GM12891 (cell line): ENCODE measurements around the gene GATD1.

Source experiments
- PAX5 ChIP-seq: IDR thresholded peaks from 2 replicates; pipeline ENCODE4 v1.6.1; 2011; ENCODE audit warnings: low read length, moderate library complexity, mild to moderate bottlenecking; ENCODE audit not compliant: insufficient read depth, severe bottlenecking
- POLR2A ChIP-seq: IDR thresholded peaks from 2 replicates; pipeline ENCODE4 v1.6.1; 2011; ENCODE audit warnings: low read depth, low read length, control low read depth
- POLR2AphosphoS5 ChIP-seq: IDR thresholded peaks from 2 replicates; pipeline ENCODE4 v1.6.1; 2011; ENCODE audit warnings: low read depth, low read length, control low read depth
- SPI1 ChIP-seq: IDR thresholded peaks from 2 replicates; pipeline ENCODE4 v1.6.1; 2011; ENCODE audit warnings: low read depth, low read length, control low read depth
- TAF1 ChIP-seq: IDR thresholded peaks from 2 replicates; pipeline ENCODE4 v1.6.1; 2011; ENCODE audit warnings: low read depth, low read length, control low read depth

- TF ChIP-seq SPI1 (no peak), POLR2AphosphoS5 (no peak), POLR2A (no peak), TAF1 (no peak), PAX5 (no peak)
Measured at GRCh38 chr11:742156-742546, 35.1 kb downstream of the GATD1 start.
